Measurements from ENCODE around the gene TRAPPC2L.

The TRAPPC2L gene

DNA sequence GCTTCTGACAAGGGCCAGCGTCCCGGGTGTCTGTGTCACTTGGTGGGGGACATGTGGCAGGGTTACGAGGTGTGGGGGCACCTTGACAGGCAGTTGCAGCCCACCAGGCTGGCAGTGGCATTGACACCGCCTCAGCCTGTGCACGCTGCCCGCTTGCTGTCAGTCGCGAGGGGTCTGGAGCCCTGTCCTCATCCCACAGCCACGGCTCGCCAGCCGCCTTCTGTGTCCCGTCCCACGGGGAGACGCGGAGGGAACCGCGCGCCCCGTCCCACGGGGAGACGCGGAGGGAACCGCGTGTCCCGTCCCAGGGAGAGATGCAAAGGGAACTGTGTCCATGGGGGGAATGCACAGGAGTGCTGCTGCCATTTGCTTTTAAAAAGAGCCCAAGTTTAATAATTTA is 6.0 kb downstream of the TRAPPC2L start:
- no peak for DNase-seq

DNA sequence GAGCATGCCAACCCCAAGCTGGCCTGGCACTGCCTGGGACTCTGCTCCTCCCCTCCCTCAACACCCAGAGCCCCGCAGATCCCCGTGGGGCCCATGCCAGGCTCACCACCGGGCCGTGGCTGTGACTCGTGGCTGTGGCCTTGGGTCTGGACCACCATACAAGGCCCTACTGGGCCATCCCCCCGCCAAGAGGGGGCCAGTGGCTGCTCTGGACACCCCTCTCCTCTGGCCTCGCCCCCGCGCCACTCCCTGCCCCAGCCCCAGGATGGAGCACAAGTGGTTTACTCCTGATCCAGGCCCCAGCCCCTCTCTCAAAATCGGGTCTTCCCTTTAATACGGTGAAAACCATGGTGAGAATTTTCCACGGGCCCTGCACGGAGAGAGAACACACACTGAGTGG is 6.5 kb downstream of the TRAPPC2L start:
- no peak for DNase-seq

- no peak for DNase-seq
Measured at GRCh38 chr16:88864099-88864498, 7.2 kb downstream of the TRAPPC2L start.

GRCh38 chr16:88864521-88864920 is 7.6 kb downstream of the TRAPPC2L start:
- no peak for DNase-seq

DNA sequence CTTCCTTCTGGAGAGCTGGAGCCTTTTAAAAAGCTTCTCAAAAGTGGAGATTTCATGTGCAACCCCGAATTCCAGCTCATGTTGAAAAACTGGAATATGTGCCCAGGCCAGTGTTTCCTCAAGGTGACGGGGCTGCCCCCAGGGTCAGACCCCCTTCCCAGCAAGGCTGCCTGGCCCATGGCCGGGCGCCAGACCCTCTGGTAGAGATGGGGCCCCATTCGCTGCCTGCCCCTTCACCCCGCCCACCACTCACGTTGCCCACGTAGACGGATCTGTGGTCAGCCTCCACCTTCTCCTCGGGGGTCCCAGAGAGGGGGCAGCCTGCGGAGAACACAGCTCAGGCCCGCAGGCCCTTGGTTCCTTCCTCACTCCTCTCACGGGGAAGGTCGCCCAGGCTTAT is 8.4 kb downstream of the TRAPPC2L start:
- DNase-seq: no peak

- no peak for DNase-seq
Measured at GRCh38 chr16:88865742-88866141, 8.8 kb downstream of the TRAPPC2L start.

DNA sequence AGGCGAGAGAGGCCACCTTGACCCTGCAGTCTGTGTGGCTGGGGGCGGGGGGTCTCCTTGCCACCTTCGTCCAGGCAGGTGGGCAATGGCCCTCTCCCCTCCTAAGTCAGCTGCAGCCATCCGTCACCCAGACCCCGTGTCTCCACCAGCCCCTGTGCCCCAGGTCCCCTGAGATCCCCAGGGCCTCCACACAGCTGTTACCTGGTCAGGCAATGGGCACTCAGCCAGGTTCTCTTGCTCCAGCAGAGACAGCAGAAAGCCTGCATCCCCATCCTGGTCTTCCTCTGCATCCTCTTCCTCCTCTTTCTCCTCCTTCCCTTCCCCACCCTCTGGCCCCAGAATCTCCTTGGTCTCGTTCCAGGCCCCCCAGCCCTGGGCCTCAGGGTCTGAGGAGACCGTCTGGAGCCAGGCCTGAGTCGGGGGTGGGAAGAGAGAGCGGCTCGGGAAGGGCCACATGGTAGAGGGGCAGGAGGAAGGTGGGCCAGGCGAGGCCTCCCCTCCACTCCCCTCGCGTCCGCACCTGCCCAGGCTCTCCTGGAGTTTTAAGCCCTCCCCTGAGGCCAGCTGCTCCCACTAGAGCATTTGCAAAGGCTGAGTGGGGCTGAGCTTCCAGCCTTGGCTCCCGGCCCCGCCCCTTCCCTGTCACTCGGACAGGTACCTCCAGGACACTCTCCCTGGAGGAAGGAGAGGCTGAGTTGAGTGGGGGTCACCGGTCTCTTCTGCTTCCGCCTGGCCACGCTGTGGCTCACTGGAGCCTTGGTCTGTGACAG is 9.4 kb downstream of the TRAPPC2L start, which contains the start of gene PABPN1L:
Gene PABPN1L, minus strand, starts transcription at position 510 of the 770 bp plus-strand sequence. Its CDS starts 54 bp downstream, at position 456.
- no peak for DNase-seq

DNA sequence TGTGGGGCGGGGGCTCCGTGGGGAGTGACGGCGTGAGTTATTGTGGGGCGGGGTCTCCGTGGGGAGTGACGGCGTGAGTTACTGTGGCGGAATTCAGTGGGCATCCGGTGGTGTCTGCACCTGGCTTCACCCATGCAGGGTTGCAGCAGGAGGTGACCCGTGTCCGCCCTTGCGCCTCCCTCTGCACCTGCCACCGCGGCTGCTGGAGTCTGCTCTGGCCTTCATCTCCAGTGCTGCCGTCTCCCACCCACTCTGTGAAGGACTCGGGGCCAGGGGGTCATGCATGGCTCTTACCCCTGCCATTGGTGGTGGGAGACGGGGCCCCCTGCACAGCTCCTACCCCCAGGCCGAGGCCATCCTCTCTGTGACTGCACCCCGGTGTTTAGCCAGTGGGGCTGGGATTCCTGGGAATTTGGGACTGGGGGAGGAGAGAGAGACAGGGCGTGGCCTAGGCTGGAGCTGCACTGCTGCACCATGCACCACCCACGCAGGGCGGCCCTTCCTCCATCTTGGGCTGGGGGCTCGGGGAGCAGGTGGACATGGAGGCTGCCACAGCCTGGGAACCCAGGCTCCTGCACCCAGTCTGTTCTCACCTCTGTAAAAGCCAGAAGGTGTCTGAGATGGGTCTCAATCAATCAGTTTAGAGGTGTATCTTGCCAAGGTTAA is 10.8 kb downstream of the TRAPPC2L start:
- no peak for DNase-seq

- no peak for DNase-seq
Measured at GRCh38 chr16:88868974-88869672, 12.2 kb downstream of the TRAPPC2L start.

GRCh38 chr16:88869673-88869980 is 12.7 kb downstream of the TRAPPC2L start:
- DNase-seq: no peak

- DNase-seq: no peak
Measured at GRCh38 chr16:88870608-88871348, 13.9 kb downstream of the TRAPPC2L start.

DNA sequence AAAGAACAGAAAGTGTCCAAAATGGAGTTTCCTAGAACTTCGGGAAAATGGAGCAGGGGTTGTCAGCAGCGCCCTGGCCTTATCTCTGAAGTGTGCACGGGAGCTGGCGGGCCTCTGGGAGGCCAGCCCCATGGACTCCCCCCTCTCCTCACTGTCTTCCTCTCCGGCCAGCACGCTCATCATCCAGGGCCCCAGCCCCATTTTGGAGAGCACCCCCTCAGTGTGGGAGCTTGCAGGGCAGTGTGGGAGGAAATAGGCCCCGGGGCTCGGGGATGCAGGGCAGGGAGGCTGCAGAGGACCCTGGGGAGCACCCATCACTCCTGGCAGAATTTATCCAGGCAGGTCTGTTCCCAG is 14.4 kb downstream of the TRAPPC2L start:
- DNase-seq: no peak

DNA sequence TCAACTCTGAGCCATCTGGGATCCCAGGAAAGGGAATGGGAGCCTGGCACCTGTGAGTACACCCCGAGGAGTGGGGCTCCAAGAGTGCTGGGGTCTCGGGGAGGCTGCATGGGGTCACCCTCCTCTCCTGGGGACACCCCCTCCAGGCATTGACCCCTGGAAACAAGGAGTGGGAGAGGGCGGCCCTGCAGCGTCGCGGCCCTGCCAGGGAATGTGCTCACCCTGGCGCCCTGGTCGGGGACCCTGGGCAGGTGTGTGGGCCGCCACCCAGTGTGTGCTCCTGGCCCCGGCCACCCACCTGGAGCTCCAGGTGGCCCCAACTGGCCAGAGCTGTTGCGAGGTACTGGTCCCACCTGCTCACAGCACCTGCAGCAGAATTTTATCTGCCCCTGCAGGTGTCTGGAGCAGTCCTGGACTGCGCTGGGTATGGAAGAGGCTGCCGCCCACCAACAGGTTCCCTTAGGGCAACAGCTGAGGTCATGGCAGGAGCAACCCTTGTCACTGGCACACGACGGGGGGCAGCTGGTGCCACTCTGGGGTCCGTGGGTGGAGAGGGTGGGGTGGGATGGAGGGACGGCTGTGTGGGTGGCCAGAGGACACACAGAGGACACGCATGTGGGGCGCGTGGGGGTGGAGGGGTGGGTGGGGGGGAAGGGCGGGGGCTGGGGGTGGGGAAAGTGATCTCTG is 14.9 kb downstream of the TRAPPC2L start:
- no peak for DNase-seq

DNA sequence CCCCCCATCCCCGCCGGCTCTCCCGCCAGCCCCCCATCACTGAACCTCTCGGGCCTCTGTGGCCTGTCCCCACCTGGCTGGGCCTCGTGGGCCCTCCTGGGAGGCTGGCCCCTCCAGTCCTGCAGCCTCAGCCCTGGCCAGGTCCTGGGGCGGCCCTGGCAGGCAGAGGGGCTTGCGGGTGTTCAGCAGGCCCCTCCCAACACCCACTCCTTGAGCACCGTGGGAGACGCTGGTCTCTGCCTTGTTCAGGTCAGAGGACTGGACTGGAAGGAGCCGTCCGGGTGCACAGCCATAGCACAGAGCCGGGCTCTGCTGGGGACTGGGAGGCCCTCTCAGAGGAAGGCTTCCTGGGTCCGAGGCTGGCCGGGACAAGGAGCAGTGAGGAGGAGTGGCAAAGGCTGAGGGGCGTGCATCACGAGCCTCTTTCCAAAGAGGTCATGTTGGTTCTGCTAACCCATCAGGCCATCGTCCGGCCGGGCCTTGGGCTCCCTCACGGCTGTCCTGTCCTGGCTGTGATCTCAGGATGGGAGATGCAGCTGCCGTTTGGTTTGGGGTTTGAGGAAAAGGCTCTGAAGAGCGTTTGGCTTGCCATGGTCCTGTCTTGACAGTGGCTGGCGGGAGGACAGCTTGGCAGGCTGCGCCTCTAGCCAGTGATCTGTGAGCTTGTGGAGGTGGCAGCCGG is 15.9 kb downstream of the TRAPPC2L start:
- no peak for DNase-seq

DNA sequence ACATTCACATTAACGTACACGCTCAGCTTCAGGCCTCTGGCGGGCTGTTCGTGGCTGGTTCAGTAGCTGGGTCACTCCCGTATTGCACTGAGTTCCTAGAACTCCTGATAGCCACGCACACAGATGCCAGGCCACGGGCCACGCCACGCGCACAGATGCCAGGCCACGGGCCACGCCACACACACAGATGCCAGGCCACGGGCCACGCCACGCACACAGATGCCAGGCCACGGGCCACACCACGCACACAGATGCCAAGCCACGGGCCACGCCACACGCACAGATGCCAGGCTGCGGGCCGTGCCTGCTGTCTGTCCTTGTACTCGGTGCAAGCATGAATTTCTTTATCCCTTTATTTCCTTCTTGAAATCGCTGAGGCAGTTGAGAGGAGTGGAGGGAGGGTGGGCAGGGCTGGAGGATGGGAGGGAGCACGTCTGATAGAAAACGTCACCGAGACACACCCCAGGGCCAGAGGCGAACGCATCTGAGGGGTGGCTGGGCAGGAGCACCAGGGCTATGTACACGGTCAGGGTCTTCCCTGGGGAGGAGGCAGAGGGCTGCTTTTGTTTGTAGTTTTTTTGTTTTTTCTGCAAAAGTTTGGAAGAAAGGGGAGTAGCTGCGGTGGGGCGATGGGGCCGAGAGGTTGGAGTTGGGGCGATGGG is 18.1 kb downstream of the TRAPPC2L start:
- no peak for DNase-seq

DNA sequence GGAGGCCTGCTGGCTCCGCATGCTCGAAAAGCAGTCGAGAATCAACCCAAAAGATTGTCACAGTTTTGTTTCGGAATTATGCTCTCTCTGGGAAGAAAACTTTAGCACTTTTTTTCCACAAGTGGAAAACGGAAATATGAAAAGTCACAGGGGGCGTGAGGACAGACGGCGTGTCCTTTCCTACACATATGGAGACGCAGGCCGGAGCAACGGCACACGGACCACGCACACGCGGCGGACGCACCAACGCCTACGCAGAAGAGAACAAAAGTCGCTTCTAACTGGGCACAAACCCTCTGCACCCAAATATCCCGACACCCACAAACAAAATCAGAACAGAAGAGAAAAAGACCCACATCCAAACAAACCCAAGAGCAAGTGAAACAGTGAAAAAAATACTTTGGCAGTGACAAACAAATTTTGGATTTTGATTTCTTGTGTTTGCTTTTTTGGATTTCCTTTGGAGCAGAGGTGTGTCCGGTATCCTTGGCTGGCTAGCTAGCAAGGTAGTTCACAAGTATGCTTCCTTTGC is 18.8 kb downstream of the TRAPPC2L start:
- no peak for DNase-seq

DNA sequence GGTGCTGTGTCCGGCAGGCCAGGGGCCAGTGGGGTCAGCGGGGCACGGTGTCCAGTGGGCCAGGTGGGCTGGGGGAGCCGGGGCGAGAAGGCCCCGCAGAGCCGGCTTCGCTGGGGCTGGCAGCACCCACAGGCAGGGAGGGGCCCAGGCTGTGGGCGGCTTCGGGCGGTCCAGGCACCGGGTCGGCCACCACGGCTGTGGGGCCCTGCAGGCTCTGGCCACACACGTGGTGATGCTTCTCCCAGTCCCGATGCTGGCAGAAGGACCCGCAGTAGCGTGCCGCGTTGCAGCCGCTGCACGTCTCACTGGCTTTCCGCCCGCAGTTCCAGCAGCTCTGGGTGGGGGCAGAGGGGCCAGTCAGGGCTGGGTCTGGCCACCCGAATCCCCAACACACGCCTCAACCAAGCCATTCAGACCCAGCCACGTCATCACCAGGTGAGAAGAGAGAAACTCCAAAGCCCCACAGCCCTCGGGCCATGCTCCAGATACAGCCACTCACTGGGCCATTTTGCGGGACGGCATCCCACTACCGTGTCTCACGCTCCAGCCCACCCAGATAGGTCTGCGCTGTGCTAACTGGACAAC is 20.1 kb downstream of the TRAPPC2L start:
- no peak for DNase-seq

GRCh38 chr16:88877564-88878289 is 20.8 kb downstream of the TRAPPC2L start:
- no peak for DNase-seq

DNA sequence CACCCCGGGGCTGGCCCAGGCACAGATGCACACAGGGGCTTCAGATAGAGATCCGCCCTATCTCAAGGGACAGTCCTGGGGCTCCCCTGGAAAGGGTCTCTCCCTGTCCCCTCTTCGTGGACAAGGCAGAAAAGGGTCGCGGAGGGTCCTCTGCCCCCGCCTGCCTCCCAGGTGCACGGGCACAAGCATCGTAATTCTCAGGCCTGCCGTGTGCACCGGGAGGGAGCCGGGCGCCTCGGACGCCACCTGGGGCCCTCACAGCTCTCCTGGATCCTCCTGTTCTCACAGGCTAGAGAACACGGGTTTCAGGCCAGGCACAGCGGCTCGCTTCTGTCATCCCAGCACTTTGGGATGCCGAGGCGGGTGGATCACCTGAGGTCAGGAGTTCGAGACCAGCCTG is 21.4 kb downstream of the TRAPPC2L start:
- no peak for DNase-seq

Data from NCI-H2081 treated with DMSO at 0.1 percent for 48 hours (cell line).